Measurements from ENCODE around the gene ARRB1.

ARRB1 gene

GRCh38 chr11:75319035-75319877, 32.2 kb downstream of the ARRB1 start:
- Mint-ChIP-seq H3K27ac (peak overlapping the region in 1 of 2 donors; percentile 69), H3K4me3 (no peak overlapping the region), H3K27me3 (no peaks in the 10 kb centered on the region), H3K9me3 (no peaks in the 10 kb centered on the region), H3K4me1 (ENCODE audit: low read depth in 2 of 2) (peaks cover 17 to 41% of the 10 kb centered on the region in 2 donors), H3K36me3 (ENCODE audit: insufficient read depth) (peaks cover 4% of the 10 kb centered on the region)
- ATAC-seq (replicated peaks) (no peak), DNase-seq (no peak)

GRCh38 chr11:75317446-75318122, 33.9 kb downstream of the ARRB1 start:
- ATAC-seq (replicated peaks) (no peak), DNase-seq (no peak)
- peaks cover 4% of the 10 kb centered on the region for H3K36me3 Mint-ChIP-seq (ENCODE audit: insufficient read depth)
- H3K27ac Mint-ChIP-seq, result peak overlapping the region in 1 of 2 donors; percentile 27
- H3K9me3 Mint-ChIP-seq, result no peaks in the 10 kb centered on the region
- H3K4me1 Mint-ChIP-seq (ENCODE audit: low read depth in 2 of 2), result peaks cover 20 to 39% of the 10 kb centered on the region in 2 donors
- H3K27me3 Mint-ChIP-seq, result no peaks in the 10 kb centered on the region
- no peak overlapping the region for H3K4me3 Mint-ChIP-seq

GRCh38 chr11:75315439-75315805, 36.0 kb downstream of the ARRB1 start:
- no peaks in the 10 kb centered on the region for H3K27me3 Mint-ChIP-seq

GRCh38 chr11:75314771-75315438, 36.6 kb downstream of the ARRB1 start:
- peak overlapping the region in 1 of 2 donors; percentile 9 for H3K27ac Mint-ChIP-seq
- no peaks in the 10 kb centered on the region for H3K9me3 Mint-ChIP-seq
- no peak overlapping the region for H3K4me3 Mint-ChIP-seq
- peaks cover 19 to 26% of the 10 kb centered on the region in 2 donors for H3K4me1 Mint-ChIP-seq (ENCODE audit: low read depth in 2 of 2)
- ATAC-seq (replicated peaks), result no peak
- H3K27me3 Mint-ChIP-seq, result no peaks in the 10 kb centered on the region
- DNase-seq, result no peak
- H3K36me3 Mint-ChIP-seq (ENCODE audit: insufficient read depth), result peaks cover 4% of the 10 kb centered on the region

More at GRCh38 chr11:75315439-75315805, 36.0 kb downstream of the ARRB1 start:
- ATAC-seq (replicated peaks) (no peak), DNase-seq (no peak)
- peaks cover 4% of the 10 kb centered on the region for H3K36me3 Mint-ChIP-seq (ENCODE audit: insufficient read depth)
- peaks cover 19 to 26% of the 10 kb centered on the region in 2 donors for H3K4me1 Mint-ChIP-seq (ENCODE audit: low read depth in 2 of 2)
- no peaks in the 10 kb centered on the region for H3K9me3 Mint-ChIP-seq
- H3K27ac Mint-ChIP-seq, result peak overlapping the region in 1 of 2 donors; percentile 9
- H3K4me3 Mint-ChIP-seq, result no peak overlapping the region

DNA sequence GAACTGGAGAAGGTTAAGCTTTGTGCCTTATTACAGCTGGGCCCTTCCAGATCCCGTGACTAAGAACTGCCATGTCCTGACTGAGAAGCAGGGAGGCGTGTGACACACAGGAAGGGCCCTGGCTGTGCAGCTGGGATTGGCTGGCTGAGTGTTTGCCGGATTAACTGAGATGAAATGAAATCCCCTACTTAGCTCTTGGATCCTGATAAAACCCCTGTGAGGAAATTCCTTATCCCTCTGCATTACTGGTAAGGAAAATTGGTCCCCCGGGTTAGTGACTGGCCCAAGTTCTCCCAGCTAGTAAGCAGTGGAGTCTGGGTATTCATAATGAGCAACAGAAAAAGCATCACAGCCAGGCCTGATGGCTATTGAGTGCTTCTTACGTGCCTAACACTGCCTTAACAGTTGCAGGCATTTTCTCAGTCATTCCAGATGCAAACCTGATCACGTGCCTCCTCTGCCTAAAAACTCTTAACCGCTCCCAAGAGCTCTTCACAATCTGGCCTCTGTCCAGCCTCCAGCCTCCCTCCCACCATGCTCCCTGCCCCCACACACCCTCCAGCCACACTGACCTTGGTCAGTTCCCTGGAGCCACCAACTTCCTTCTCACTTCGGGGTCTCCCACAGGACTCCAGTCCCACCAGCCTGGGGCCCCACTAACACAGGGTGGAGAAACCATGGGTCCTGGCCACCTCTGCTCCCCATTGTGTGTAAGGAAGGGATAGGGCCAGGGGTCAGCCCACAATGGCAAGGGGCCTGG, 37.8 kb downstream of the ARRB1 start:
- H3K36me3 Mint-ChIP-seq (ENCODE audit: insufficient read depth), result peaks cover 3% of the 10 kb centered on the region
- no peak overlapping the region for H3K4me3 Mint-ChIP-seq
- no peaks in the 10 kb centered on the region for H3K27me3 Mint-ChIP-seq
- H3K27ac Mint-ChIP-seq, result peak overlapping the region in 1 of 2 donors; percentile 29
- ATAC-seq (replicated peaks), result no peak
- no peak for DNase-seq
- no peaks in the 10 kb centered on the region for H3K9me3 Mint-ChIP-seq
- H3K4me1 Mint-ChIP-seq (ENCODE audit: low read depth in 2 of 2), result peaks cover 16 to 20% of the 10 kb centered on the region in 2 donors

DNA sequence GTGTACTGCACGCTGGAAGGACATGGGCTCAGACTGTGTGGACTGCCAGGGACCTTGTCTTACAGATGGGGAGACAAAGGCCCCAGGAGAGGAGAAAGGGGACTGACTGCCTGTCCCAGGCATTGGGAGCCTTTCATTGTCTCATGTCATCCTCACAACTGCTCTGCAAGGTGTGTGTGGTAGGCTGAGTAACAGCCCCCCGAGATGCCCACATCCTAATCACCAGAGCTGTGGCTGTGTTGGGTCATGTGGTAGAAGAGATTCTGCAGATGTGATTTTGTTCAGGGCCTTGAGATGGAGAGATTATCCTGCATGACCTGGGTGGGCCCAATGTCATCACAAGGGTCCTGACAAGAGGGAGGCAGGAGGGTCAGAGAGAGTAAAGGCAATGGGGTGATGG, 39.1 kb downstream of the ARRB1 start:
- Mint-ChIP-seq H3K9me3 (no peaks in the 10 kb centered on the region), H3K27me3 (no peaks in the 10 kb centered on the region), H3K4me1 (ENCODE audit: low read depth in 2 of 2) (peaks cover 17 to 21% of the 10 kb centered on the region in 2 donors), H3K27ac (peak overlapping the region in 1 of 2 donors; percentile 18), H3K4me3 (no peak overlapping the region), H3K36me3 (ENCODE audit: insufficient read depth) (peaks cover 4% of the 10 kb centered on the region)
- DNase-seq (no peak), ATAC-seq (replicated peaks) (no peak)

GRCh38 chr11:75311858-75312288, 39.6 kb downstream of the ARRB1 start:
- H3K36me3 Mint-ChIP-seq (ENCODE audit: insufficient read depth), result peaks cover 4% of the 10 kb centered on the region
- DNase-seq (no peak), ATAC-seq (replicated peaks) (no peak)
- no peaks in the 10 kb centered on the region for H3K27me3 Mint-ChIP-seq
- H3K27ac Mint-ChIP-seq, result peak overlapping the region in 1 of 2 donors; percentile 18
- no peaks in the 10 kb centered on the region for H3K9me3 Mint-ChIP-seq
- H3K4me3 Mint-ChIP-seq, result no peak overlapping the region
- peaks cover 12 to 19% of the 10 kb centered on the region in 2 donors for H3K4me1 Mint-ChIP-seq (ENCODE audit: low read depth in 2 of 2)

- no peaks in the 10 kb centered on the region for H3K27me3 Mint-ChIP-seq
- no peak overlapping the region for H3K4me3 Mint-ChIP-seq
- H3K4me1 Mint-ChIP-seq (ENCODE audit: low read depth in 2 of 2), result peaks cover 9 to 19% of the 10 kb centered on the region in 2 donors
- DNase-seq (no peak), ATAC-seq (replicated peaks) (no peak)
- peaks cover 4% of the 10 kb centered on the region for H3K36me3 Mint-ChIP-seq (ENCODE audit: insufficient read depth)
- H3K9me3 Mint-ChIP-seq, result no peaks in the 10 kb centered on the region
- H3K27ac Mint-ChIP-seq, result no peak overlapping the region
Measured at GRCh38 chr11:75308986-75309385, 42.5 kb downstream of the ARRB1 start.

GRCh38 chr11:75308116-75308515, 43.3 kb downstream of the ARRB1 start:
- H3K36me3 Mint-ChIP-seq (ENCODE audit: insufficient read depth), result peaks cover 4% of the 10 kb centered on the region
- peaks cover 11 to 20% of the 10 kb centered on the region in 2 donors for H3K4me1 Mint-ChIP-seq (ENCODE audit: low read depth in 2 of 2)
- no peaks in the 10 kb centered on the region for H3K27me3 Mint-ChIP-seq
- H3K4me3 Mint-ChIP-seq, result no peak overlapping the region
- peak overlapping the region in 1 of 2 donors; percentile 82 for H3K27ac Mint-ChIP-seq
- no peaks in the 10 kb centered on the region for H3K9me3 Mint-ChIP-seq
- DNase-seq (no peak), ATAC-seq (replicated peaks) (no peak)

DNA sequence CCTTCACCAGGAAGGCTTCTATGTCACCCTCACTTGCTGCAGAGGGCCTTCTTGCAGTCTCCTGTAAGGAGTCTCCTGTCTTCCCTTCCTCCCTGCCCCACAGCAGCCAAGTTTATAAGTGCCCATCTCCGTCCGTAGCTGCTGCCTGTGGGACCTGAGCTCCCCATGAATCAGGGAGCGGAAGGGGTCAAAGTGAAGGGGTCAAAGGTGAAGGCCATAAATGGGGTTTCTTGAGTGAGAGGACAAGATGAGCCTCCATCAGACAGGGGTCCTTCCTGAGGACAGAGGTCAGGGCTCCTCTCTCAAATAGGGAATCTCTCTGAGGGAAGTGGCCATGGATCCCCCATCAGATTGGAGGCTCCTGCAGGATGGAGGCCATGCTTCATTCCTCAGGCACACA, 44.4 kb downstream of the ARRB1 start:
- Mint-ChIP-seq H3K4me3 (no peak overlapping the region), H3K4me1 (ENCODE audit: low read depth in 2 of 2) (peaks cover 12 to 15% of the 10 kb centered on the region in 2 donors), H3K9me3 (no peaks in the 10 kb centered on the region), H3K27ac (peak overlapping the region; percentile 49 to 82), H3K27me3 (no peaks in the 10 kb centered on the region), H3K36me3 (ENCODE audit: insufficient read depth) (peaks cover 4% of the 10 kb centered on the region)
- DNase-seq, result no peak
- ATAC-seq (replicated peaks), result no peak

- ATAC-seq (replicated peaks), result no peak
- no peak for DNase-seq
- Mint-ChIP-seq H3K9me3 (no peaks in the 10 kb centered on the region), H3K4me1 (ENCODE audit: low read depth in 2 of 2) (peaks cover 12 to 15% of the 10 kb centered on the region in 2 donors), H3K4me3 (no peak overlapping the region), H3K27ac (peak overlapping the region; percentile 3 to 59), H3K36me3 (ENCODE audit: insufficient read depth) (peaks cover 4% of the 10 kb centered on the region), H3K27me3 (no peaks in the 10 kb centered on the region)
Measured at GRCh38 chr11:75306529-75306928, 44.9 kb downstream of the ARRB1 start.

GRCh38 chr11:75305993-75306392, 45.5 kb downstream of the ARRB1 start:
- Mint-ChIP-seq H3K9me3 (no peaks in the 10 kb centered on the region), H3K4me3 (no peak overlapping the region), H3K27ac (peak overlapping the region; percentile 3 to 59), H3K4me1 (ENCODE audit: low read depth in 2 of 2) (peaks cover 12 to 15% of the 10 kb centered on the region in 2 donors), H3K36me3 (ENCODE audit: insufficient read depth) (peaks cover 4% of the 10 kb centered on the region), H3K27me3 (no peaks in the 10 kb centered on the region)
- no peak for ATAC-seq (replicated peaks)
- no peak for DNase-seq

- H3K27ac Mint-ChIP-seq, result peak overlapping the region in 1 of 2 donors; percentile 59
Measured at GRCh38 chr11:75305452-75305851, 46.0 kb downstream of the ARRB1 start.

More at GRCh38 chr11:75305452-75305851, 46.0 kb downstream of the ARRB1 start:
- DNase-seq, result no peak
- no peaks in the 10 kb centered on the region for H3K27me3 Mint-ChIP-seq
- ATAC-seq (replicated peaks), result no peak
- peaks cover 12 to 15% of the 10 kb centered on the region in 2 donors for H3K4me1 Mint-ChIP-seq (ENCODE audit: low read depth in 2 of 2)
- no peaks in the 10 kb centered on the region for H3K9me3 Mint-ChIP-seq
- peaks cover 4% of the 10 kb centered on the region for H3K36me3 Mint-ChIP-seq (ENCODE audit: insufficient read depth)
- H3K4me3 Mint-ChIP-seq, result no peak overlapping the region

Data from effector memory CD8-positive, alpha-beta T cell (primary cell).